ENCODE results near the gene MBD2. TPM values are rescaled to one million over a fixed set of nuclear protein-coding genes. Genes with fewer than 3 reads are reported as not detected.
A peak's percentile ranks its signal among the peaks of the same experiment; 100 is the strongest.

MBD2 gene
- total RNA-seq, 1 experiment from 2014 or later, result 23.2 TPM

GRCh38 chr18:54210463-54210862 is 14.0 kb downstream of the MBD2 start:
- no peak for TF ChIP-seq CTCF (IDR thresholded peaks at IDR 0.05; ENCODE audit: insufficient read depth in 1 of 2, low read depth in 1 of 2, low read length in 1 of 2, severe bottlenecking in 1 of 2, unreplicated experiment in 1 of 2)
- POLR2A ChIA-PET, result no interaction called here

GRCh38 chr18:54209471-54210180 is 14.8 kb downstream of the MBD2 start:
- H3K36me3 Mint-ChIP-seq (ENCODE audit: insufficient read depth, unreplicated experiment), result peaks cover 6% of the 10 kb centered on the region
- BruUV-seq (replicated peaks), result no TSS peak
- no peaks in the 10 kb centered on the region for H3K27me3 Mint-ChIP-seq (ENCODE audit: insufficient read depth, unreplicated experiment)
- H3K4me3 Mint-ChIP-seq (ENCODE audit: unreplicated experiment), result no peak overlapping the region
- Histone ChIP-seq H3K4me1 (no peaks in the 10 kb centered on the region), H3K4me3 (ENCODE audit: low read depth, low read length) (no peak overlapping the region), H3K27me3 (replicated peaks; ENCODE audit: control insufficient read depth, insufficient read depth, low read length) (no peaks in the 10 kb centered on the region), H3K9me3 (no peaks in the 10 kb centered on the region), H3K36me3 (ENCODE audit: control insufficient read depth, insufficient read depth, low read length) (no peaks in the 10 kb centered on the region)
- peak overlapping the region; percentile 45 for H3K27ac Mint-ChIP-seq (ENCODE audit: unreplicated experiment)
- ChIA-PET POLR2A (no interaction called here), CTCF (no interaction called here)
- TF ChIP-seq CTCF (IDR thresholded peaks at IDR 0.05; ENCODE audit: insufficient read depth in 1 of 2, low read depth in 1 of 2, low read length in 1 of 2, severe bottlenecking in 1 of 2, unreplicated experiment in 1 of 2), result no peak
- H3K4me1 Mint-ChIP-seq (ENCODE audit: low read depth, unreplicated experiment), result peaks cover 18% of the 10 kb centered on the region
- intact Hi-C loops (cut with micrococcal nuclease; ENCODE audit: unreplicated experiment), result no loop called here
- no peaks in the 10 kb centered on the region for H3K9me3 Mint-ChIP-seq (ENCODE audit: unreplicated experiment)
- no peak for DNase-seq

More at GRCh38 chr18:54210463-54210862, 14.0 kb downstream of the MBD2 start:
- no peaks in the 10 kb centered on the region for H3K27me3 ChIP-seq (replicated peaks; ENCODE audit: control insufficient read depth, insufficient read depth, low read length)
- intact Hi-C loops (cut with micrococcal nuclease; ENCODE audit: unreplicated experiment), result no loop called here
- Mint-ChIP-seq H3K9me3 (ENCODE audit: unreplicated experiment) (no peaks in the 10 kb centered on the region), H3K4me1 (ENCODE audit: low read depth, unreplicated experiment) (peaks cover 18% of the 10 kb centered on the region), H3K36me3 (ENCODE audit: insufficient read depth, unreplicated experiment) (peaks cover 5% of the 10 kb centered on the region), H3K4me3 (ENCODE audit: unreplicated experiment) (no peak overlapping the region), H3K27me3 (ENCODE audit: insufficient read depth, unreplicated experiment) (no peaks in the 10 kb centered on the region), H3K27ac (ENCODE audit: unreplicated experiment) (no peak overlapping the region)
- no TSS peak for BruUV-seq (replicated peaks)
- no peaks in the 10 kb centered on the region for H3K9me3 ChIP-seq
- H3K36me3 ChIP-seq (ENCODE audit: control insufficient read depth, insufficient read depth, low read length), result no peaks in the 10 kb centered on the region
- H3K4me1 ChIP-seq, result no peaks in the 10 kb centered on the region
- CTCF ChIA-PET, result no interaction called here
- no peak for DNase-seq
- no peak overlapping the region for H3K4me3 ChIP-seq (ENCODE audit: low read depth, low read length)

- no peak for DNase-seq
- H3K9me3 Mint-ChIP-seq (ENCODE audit: unreplicated experiment), result no peaks in the 10 kb centered on the region
- no peak for TF ChIP-seq CTCF (IDR thresholded peaks at IDR 0.05; ENCODE audit: insufficient read depth in 1 of 2, low read depth in 1 of 2, low read length in 1 of 2, severe bottlenecking in 1 of 2, unreplicated experiment in 1 of 2)
- H3K27me3 Mint-ChIP-seq (ENCODE audit: insufficient read depth, unreplicated experiment), result no peaks in the 10 kb centered on the region
- intact Hi-C loops (cut with micrococcal nuclease; ENCODE audit: unreplicated experiment), result no loop called here
- peaks cover 14% of the 10 kb centered on the region for H3K4me1 Mint-ChIP-seq (ENCODE audit: low read depth, unreplicated experiment)
- ChIA-PET CTCF (no interaction called here), POLR2A (no interaction called here)
- no peak overlapping the region for H3K4me3 ChIP-seq (ENCODE audit: low read depth, low read length)
- peaks cover 6% of the 10 kb centered on the region for H3K36me3 Mint-ChIP-seq (ENCODE audit: insufficient read depth, unreplicated experiment)
- no peak overlapping the region for H3K4me3 Mint-ChIP-seq (ENCODE audit: unreplicated experiment)
- no peaks in the 10 kb centered on the region for H3K36me3 ChIP-seq (ENCODE audit: control insufficient read depth, insufficient read depth, low read length)
- H3K27me3 ChIP-seq (replicated peaks; ENCODE audit: control insufficient read depth, insufficient read depth, low read length), result no peaks in the 10 kb centered on the region
- BruUV-seq (replicated peaks), result no TSS peak
- H3K4me1 ChIP-seq, result no peaks in the 10 kb centered on the region
- no peak overlapping the region for H3K27ac Mint-ChIP-seq (ENCODE audit: unreplicated experiment)
- no peaks in the 10 kb centered on the region for H3K9me3 ChIP-seq
These were observed 18.0 kb downstream of the MBD2 start for GRCh38 chr18:54206447-54206846.

Data from Caco-2 (cell line).